Measurements from ENCODE around the gene LRMDA. TPM values are rescaled to one million over a fixed set of nuclear protein-coding genes. Genes with fewer than 3 reads are reported as not detected.

LRMDA gene
- total RNA-seq, 1 experiment from 2014 or later, result 0.24 TPM

- no peak for DNase-seq
- Histone ChIP-seq H3K9me3 (replicated peaks) (no peaks in the 10 kb centered on the region; the same call in 1 of the 2 replicates), H3K27ac (no peak overlapping the region), H3K36me3 (no peaks in the 10 kb centered on the region), H3K4me1 (no peaks in the 10 kb centered on the region), H3K4me3 (no peak overlapping the region), H3K27me3 (no peaks in the 10 kb centered on the region)
Measured at GRCh38 chr10:76405922-76406321, 974.5 kb downstream of the LRMDA start.

- Histone ChIP-seq H3K9me3 (replicated peaks) (no peaks in the 10 kb centered on the region; the same call in 1 of the 2 replicates), H3K4me1 (no peaks in the 10 kb centered on the region), H3K27ac (no peak overlapping the region), H3K4me3 (no peak overlapping the region), H3K36me3 (no peaks in the 10 kb centered on the region), H3K27me3 (no peaks in the 10 kb centered on the region)
- DNase-seq, result no peak
Measured at GRCh38 chr10:76408646-76409045, 977.2 kb downstream of the LRMDA start.

GRCh38 chr10:76411729-76412435 lies 980.5 kb downstream of the LRMDA start:
- Histone ChIP-seq H3K27ac (no peak overlapping the region), H3K27me3 (no peaks in the 10 kb centered on the region), H3K36me3 (no peaks in the 10 kb centered on the region), H3K4me1 (no peaks in the 10 kb centered on the region), H3K4me3 (no peak overlapping the region), H3K9me3 (replicated peaks) (no peaks in the 10 kb centered on the region; the same call in 1 of the 2 replicates)
- DNase-seq, result no peak

GRCh38 chr10:76415554-76415953 lies 984.1 kb downstream of the LRMDA start:
- H3K9me3 ChIP-seq (replicated peaks), result no peaks in the 10 kb centered on the region
- no peak overlapping the region for H3K27ac ChIP-seq
- H3K27me3 ChIP-seq, result no peaks in the 10 kb centered on the region
- no peak overlapping the region for H3K4me3 ChIP-seq
- no peaks in the 10 kb centered on the region for H3K36me3 ChIP-seq
- DNase-seq, result no peak
- H3K4me1 ChIP-seq, result no peaks in the 10 kb centered on the region

DNA sequence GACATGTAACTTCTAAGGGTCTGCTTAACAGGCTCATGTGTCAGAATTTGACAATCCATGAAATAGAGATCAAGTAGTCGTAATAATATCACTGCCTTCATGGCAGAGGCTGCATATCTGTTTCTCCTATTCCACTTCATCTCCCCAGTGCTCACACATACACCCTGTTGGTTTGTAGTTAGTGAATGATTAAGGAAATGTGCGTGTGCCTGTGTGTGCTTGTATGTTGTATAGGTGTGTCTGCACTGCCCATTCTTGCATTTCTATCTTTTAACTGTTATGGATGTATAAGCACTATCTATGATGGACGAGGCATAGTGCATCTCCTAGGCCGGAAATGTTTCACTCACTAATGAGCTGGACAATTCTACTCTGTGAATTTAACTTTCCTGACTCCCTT lies 985.2 kb downstream of the LRMDA start:
- H3K27me3 ChIP-seq, result no peaks in the 10 kb centered on the region
- H3K27ac ChIP-seq, result no peak overlapping the region
- H3K36me3 ChIP-seq, result no peaks in the 10 kb centered on the region
- no peak for DNase-seq
- no peaks in the 10 kb centered on the region for H3K4me1 ChIP-seq
- H3K4me3 ChIP-seq, result no peak overlapping the region
- H3K9me3 ChIP-seq (replicated peaks), result no peaks in the 10 kb centered on the region

DNA sequence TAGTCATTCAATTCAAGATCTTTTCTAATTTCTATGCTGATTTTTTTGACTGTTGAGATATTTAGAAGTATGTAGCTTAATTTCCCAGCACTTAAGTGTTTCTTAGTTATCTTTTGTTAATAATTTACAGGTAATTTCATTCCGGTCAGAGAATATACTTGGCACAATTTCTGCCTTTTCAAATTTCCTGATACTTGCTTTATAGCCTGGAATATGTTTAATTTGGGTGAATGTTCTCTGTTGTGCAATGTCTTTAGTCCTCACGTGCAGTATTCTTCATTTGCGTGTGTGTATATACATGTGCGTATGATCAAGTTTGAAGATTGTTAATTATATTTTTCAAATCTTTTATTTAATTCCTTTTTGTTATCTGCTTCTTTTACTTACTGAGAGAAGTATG lies 989.3 kb downstream of the LRMDA start:
- DNase-seq, result no peak
- Histone ChIP-seq H3K9me3 (replicated peaks) (no peaks in the 10 kb centered on the region), H3K27ac (no peak overlapping the region), H3K36me3 (no peaks in the 10 kb centered on the region), H3K4me1 (no peaks in the 10 kb centered on the region), H3K27me3 (no peaks in the 10 kb centered on the region), H3K4me3 (no peak overlapping the region)

- Histone ChIP-seq H3K27ac (no peak overlapping the region), H3K27me3 (no peaks in the 10 kb centered on the region), H3K36me3 (no peaks in the 10 kb centered on the region), H3K4me3 (no peak overlapping the region), H3K9me3 (replicated peaks) (no peaks in the 10 kb centered on the region), H3K4me1 (no peaks in the 10 kb centered on the region)
- no peak for DNase-seq
Measured at GRCh38 chr10:76422769-76423168, 991.3 kb downstream of the LRMDA start.

DNA sequence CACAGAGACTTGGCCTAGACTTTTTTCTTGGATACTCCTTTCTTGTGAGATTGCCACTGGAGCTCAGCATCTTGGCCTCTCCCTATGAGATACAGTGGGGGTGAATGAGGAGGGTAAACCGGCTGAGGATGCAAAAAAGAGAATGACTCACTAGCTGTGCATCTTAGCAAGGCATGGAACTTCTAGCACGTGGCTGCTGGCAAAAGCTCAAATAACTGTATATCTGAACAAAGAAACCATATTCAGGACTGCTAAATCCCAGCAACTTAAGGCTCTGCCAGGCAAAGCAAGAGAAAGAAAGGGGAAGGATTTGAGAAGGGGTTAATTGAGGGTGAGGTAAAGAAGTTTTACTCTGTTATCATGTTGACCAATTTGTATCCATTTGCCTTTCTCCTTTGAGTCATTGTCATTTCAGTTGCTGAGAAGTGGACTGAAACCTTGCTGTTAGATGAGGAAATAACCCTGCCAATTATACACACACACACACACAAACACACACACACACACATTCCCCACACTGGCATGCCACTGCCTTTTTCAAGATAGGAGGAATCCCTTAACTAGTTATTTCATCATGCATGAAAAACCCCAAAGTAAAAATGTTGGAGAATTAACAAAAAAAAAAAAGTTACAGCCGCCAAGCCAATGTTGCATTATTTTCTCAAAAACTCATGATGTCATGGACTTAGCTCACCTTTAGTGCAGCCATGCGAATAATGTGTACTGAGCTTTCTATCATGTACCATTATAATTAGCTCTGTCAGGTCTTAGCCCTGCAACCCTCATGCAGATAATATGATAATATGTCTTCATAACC lies 997.3 kb downstream of the LRMDA start:
- Histone ChIP-seq H3K27me3 (no peaks in the 10 kb centered on the region), H3K4me1 (peaks cover 14% of the 10 kb centered on the region), H3K9me3 (replicated peaks) (no peaks in the 10 kb centered on the region), H3K36me3 (no peaks in the 10 kb centered on the region), H3K27ac (peak overlapping the region; percentile 16; the same call in 1 of the 2 replicates), H3K4me3 (no peak overlapping the region)
- DNase-seq, result peak; percentile 16 to 21

DNA sequence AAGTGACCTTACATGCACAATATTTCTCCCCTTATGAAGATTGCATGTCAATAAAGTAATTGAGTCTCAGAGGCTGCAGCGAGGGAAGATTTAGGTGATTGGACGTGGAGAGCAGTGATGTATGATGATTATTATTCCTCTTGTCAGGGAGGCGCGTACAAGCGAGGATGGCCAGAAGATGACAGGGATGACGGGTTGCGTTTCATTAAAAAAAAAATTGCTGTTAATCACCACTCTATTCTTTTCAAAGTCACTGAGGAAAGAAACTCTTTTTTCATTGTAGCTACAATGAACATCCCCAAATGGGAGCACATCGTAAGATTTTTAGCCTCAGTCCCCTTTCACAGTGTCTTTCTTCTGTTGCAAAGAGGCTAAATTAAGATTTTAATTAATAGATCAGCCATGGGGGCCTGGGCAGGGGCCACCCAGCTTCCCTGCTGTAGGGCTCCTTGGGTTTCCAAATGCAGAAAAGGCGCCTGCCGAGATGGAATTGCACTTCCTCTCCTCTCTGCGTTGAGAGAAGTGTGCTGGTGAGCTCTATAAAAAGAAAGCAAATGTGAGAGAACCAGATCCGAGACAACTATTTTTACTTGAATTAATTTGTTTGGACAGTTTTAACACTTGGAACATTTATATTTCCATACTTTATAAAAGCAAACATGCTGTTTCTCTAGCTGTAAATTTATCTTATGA lies 998.1 kb downstream of the LRMDA start:
- Histone ChIP-seq H3K4me1 (peaks cover 14% of the 10 kb centered on the region), H3K36me3 (no peaks in the 10 kb centered on the region), H3K27me3 (no peaks in the 10 kb centered on the region), H3K27ac (no peak overlapping the region), H3K4me3 (no peak overlapping the region), H3K9me3 (replicated peaks) (no peaks in the 10 kb centered on the region)
- DNase-seq, result peak in 1 of 2 experiments; percentile 2

DNA sequence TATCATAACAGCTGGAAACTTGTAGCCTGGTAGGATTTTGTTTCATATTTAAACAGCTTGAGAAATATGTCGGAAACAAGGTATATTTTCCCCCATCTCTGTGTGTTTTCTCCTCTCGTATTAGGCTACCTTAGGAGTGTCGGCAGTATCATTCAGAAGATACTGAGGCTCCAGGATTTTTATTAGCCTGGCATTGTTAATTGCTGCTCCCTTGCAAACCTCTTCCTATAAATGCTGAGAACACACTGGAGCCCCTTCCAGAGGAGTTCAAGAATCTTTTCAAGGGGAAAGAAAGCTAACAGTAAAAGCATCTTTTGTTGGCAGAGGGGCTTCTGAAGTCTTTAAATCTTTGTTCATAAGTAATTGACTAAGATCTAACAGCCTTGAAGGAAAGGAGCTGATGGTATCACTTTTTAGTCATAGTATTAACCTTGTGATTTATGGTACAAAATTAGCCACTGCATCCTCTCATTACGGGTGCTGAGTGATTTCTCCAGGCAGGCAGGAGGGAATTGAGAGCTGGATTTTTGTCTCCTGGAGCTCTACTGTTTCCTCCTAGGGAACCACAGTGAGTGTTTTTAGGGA lies 998.7 kb downstream of the LRMDA start:
- Histone ChIP-seq H3K4me1 (peaks cover 14% of the 10 kb centered on the region), H3K27me3 (no peaks in the 10 kb centered on the region), H3K9me3 (replicated peaks) (no peaks in the 10 kb centered on the region), H3K36me3 (no peaks in the 10 kb centered on the region), H3K27ac (no peak overlapping the region), H3K4me3 (no peak overlapping the region)
- no peak for DNase-seq

DNA sequence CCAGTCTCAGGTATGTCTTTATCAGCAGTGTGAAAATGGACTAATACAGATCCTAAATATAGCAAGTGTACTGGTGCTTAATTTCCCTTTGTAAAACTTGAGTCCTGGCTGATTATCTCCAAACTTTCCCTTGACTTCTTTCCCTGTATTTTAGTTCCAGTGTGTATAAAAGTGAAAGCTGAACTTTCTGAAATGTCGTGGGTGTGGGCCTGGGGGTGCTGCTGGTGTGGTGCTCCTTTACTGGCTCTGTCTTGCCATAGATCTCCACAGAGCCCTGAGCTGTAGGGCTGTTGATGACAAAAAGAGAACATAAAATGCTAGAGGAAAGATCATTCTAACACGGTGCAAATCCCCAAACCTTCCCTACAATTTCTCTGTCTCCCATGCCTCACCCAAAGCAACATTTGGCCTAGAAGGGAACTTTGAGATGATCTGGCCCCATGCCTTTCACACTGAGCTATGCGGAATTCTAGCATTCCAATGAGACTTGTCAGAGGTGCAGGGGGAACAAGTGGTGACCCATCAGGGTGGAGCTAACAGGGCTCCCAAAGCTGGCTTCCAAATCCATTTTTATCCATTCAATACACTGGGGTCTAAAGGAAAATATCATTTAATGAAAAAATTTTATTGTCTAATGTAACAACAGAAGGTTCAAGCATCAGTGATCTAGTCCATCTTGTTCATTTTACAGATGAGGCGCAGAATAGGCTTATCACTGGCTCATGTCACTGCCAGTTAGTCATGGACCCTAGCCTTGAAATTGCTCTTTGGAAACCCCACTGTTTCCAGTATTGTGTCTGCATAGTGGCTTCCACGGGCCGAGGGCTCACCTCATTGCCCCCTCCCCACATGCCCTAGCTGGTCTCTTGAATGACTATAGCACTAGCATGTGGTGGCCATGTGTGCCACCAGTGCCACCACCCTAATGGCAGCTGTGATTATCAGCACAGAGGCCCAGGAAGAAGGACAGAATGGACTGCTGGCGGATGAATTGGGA lies 1000.9 kb downstream of the LRMDA start:
- peaks cover 18% of the 10 kb centered on the region for H3K4me1 ChIP-seq
- H3K36me3 ChIP-seq, result no peaks in the 10 kb centered on the region
- H3K4me3 ChIP-seq, result no peak overlapping the region
- peak overlapping the region; percentile 66 for H3K27ac ChIP-seq
- DNase-seq, result peak; percentile 42 to 49
- H3K27me3 ChIP-seq, result no peaks in the 10 kb centered on the region
- no peaks in the 10 kb centered on the region for H3K9me3 ChIP-seq (replicated peaks)

GRCh38 chr10:76433161-76434005 lies 1002.0 kb downstream of the LRMDA start:
- no peaks in the 10 kb centered on the region for H3K9me3 ChIP-seq (replicated peaks)
- peaks cover 18% of the 10 kb centered on the region for H3K4me1 ChIP-seq
- DNase-seq, result no peak

GRCh38 chr10:76435157-76435556 lies 1003.7 kb downstream of the LRMDA start:
- peaks cover 14% of the 10 kb centered on the region for H3K4me1 ChIP-seq
- no peak overlapping the region for H3K27ac ChIP-seq
- no peaks in the 10 kb centered on the region for H3K36me3 ChIP-seq
- no peaks in the 10 kb centered on the region for H3K9me3 ChIP-seq (replicated peaks)
- H3K27me3 ChIP-seq, result no peaks in the 10 kb centered on the region
- H3K4me3 ChIP-seq, result no peak overlapping the region
- no peak for DNase-seq

More at GRCh38 chr10:76433161-76434005, 1002.0 kb downstream of the LRMDA start:
- no peaks in the 10 kb centered on the region for H3K27me3 ChIP-seq
- no peaks in the 10 kb centered on the region for H3K36me3 ChIP-seq
- H3K4me3 ChIP-seq, result no peak overlapping the region
- H3K27ac ChIP-seq, result peak overlapping the region; percentile 66; the same call in 1 of the 2 replicates

Measured in SJCRH30 (cell line).